HG03378 (cell line): Measurements from ENCODE around the gene TOX3.

Experiments used
- ATAC-seq: cut with Tn5 transposase; IDR thresholded peaks from one replicate; pipeline ENCODE4 v1.9.1; 2021; ENCODE audit warnings: mild to moderate bottlenecking, moderate library complexity; ENCODE audit not compliant: unreplicated experiment

TOX3 gene

DNA sequence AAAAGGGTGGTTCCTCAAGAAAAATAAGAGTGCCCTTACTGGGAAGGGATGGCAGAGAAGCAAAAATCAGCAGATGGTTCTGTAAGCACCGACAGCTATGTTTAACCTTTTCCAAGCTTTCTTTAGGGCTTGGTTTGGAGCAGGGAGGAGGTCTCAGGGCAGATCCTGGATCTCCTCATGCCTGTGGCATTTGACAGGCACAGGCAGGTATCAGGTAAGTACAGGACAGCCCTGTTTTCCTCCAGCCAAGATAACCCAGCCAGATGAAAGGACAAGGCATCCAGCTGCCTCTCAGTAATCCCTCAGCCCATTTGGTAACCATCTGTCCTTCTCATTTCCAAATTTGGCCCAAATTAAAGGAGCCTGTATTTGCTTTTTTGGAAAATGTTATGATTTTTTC, 141.5 kb downstream of the TOX3 start:
- no peak for ATAC-seq

DNA sequence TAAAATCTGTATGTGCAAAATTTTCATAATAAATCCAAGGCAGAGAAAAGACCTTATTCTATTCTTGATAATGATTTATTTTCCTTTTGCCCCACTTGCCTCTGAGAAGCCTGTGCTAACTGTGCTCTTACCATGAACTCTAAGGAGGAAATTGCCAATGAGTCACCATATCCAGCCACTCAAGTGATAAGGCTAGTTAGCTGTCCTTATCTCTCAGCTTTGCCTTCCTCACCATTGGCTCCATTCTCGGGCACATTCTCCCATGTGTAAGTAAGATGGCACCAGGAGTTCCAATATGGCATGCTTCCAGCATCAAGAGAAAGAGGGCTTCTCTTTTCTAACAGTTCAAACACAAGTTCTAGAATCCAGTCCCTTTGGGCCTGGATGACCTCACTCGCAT, 142.4 kb downstream of the TOX3 start:
- ATAC-seq, result no peak

DNA sequence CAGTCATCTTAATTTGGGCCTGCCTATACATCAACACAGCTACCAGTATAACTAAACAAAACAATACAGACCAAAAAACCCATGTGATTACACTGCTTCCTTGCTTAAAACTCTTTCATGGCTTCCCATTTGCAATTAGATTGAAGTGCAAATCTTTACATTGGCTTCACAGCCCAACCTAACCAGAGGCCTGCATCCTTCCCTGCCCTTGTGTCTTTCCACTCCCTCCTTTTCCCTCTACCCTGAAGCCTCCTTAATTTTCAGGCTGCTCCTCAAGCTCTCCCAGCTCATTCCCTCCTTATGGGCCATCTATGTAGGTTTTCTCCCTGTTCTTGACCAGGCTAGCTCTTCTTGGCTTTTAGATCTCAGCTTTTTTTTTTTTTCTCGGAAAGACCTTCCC, 147.8 kb downstream of the TOX3 start:
- no peak for ATAC-seq

DNA sequence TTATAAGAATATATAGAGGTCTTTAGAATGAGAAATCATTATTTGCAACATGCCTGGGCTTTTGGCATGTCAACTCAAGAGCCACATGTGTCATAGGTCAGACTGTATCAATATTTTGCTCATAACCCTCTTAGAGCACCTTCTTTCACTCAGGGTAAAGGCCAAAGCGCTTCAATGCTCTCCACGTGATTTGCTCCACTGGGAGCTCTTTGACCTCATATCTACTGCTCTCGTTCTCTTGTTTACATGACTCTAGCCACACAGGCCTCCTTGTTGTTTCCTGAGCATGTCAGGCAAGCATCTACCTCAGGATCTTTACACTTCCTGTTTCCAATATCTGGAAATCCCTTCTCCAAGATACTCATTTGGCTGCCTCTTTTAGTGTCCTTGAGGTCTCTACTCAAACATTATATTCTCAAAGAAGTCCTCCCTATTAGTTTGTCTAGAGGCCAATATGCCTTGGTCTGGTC, 148.4 kb downstream of the TOX3 start:
- ATAC-seq, result no peak

DNA sequence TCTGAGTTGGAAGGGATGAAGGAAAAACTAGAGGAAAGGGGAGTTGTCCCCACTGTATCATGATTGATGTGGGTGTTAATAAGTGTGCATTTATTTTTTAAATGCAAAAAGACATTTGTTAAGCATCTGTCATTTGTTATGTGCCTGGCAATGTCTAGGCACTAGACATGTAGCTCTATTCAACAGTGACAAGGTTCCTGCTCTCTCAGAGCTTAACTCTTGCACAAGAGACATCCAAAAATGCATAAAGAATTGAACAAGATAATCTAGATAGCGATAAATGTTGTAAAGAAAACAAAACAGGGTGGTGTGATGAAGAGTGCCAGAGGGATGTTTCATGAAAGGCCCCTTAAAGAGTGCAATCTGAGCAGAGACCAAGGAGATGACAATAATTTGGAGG, 148.9 kb downstream of the TOX3 start:
- no peak for ATAC-seq

DNA sequence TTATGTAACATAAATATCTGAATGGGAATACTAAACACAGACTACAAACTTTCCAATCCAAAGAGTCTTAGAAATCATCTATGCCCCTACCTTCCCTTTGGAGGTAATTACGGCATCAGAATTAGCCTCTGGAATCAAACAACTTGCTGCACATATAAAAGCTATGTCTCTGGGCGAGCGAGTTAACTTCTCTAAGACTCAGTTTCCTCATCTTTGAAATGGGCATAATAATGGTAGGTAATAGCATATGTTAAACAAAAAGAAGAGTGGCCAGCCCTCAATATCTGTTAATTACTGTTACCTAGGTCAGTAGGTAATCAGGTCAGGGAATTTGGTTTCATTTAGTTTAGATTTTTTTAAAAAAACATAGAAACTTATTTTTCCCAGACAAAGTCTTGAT, 153.5 kb downstream of the TOX3 start:
- no peak for ATAC-seq

DNA sequence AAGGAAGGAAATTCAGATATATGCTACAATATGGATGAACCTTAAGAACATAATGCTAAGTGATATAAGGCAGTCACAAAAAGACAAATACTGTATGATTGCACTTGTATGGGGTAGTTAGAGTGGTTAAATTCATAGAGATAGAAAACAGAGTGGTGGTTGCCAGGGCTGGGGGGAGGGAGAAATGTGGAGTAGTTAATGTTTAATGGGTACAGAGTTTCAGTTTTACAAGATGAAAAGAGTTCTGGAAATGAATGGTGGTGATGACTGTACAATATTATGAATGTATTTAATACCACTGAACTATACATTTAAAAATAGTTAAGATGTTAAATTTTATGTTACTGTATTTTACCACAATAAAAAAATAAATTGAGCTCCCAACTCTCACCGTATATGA, 157.9 kb downstream of the TOX3 start:
- no peak for ATAC-seq
